ENCODE data around the gene SLC16A7.

GRCh38 chr12:59742841-59743240 lies 147.0 kb downstream of the SLC16A7 start:
- TF ChIP-seq CTCF (IDR thresholded peaks at IDR 0.05) (no peak), EP300 (IDR thresholded peaks at IDR 0.05) (no peak), POLR2A (IDR thresholded peaks at IDR 0.05) (no peak)

Data from ovary (tissue), 3 donors.